GM19397 (cell line): ENCODE measurements around the gene GDPD3.
"Not testable (repeated sequence)": the region's sequence is repeated elsewhere in the genome, so short reads cannot be mapped to it uniquely, and the experiment has no call there.

Source experiments
- ATAC-seq: cut with Tn5 transposase; IDR thresholded peaks from one replicate; pipeline ENCODE4 v1.9.1; 2021; ENCODE audit warnings: mild to moderate bottlenecking, moderate library complexity; ENCODE audit not compliant: unreplicated experiment

The GDPD3 gene

GRCh38 chr16:30124985-30125379 is 11.6 kb upstream of the GDPD3 start:
- ATAC-seq: no peak

GRCh38 chr16:30122604-30123160 is 9.3 kb upstream of the GDPD3 start:
- ATAC-seq: no peak

- ATAC-seq: no peak
Measured at GRCh38 chr16:30121741-30122571, 8.6 kb upstream of the GDPD3 start.

- ATAC-seq: no peak
Measured at GRCh38 chr16:30120340-30121105, 7.2 kb upstream of the GDPD3 start.

- ATAC-seq: no peak
Measured at GRCh38 chr16:30119428-30119827, 6.1 kb upstream of the GDPD3 start.

GRCh38 chr16:30117768-30118167 is 4.4 kb upstream of the GDPD3 start:
- no peak for ATAC-seq

GRCh38 chr16:30116291-30117207 is 3.2 kb upstream of the GDPD3 start:
- ATAC-seq: no peak

GRCh38 chr16:30115238-30115637 is 1.9 kb upstream of the GDPD3 start:
- no peak for ATAC-seq

GRCh38 chr16:30114833-30115232 is 1.5 kb upstream of the GDPD3 start:
- not testable (repeated sequence) for ATAC-seq

- ATAC-seq: no peak
Measured at GRCh38 chr16:30114411-30114810, 1.1 kb upstream of the GDPD3 start.

- ATAC-seq: no peak
Measured at GRCh38 chr16:30113711-30114333, 485 bp upstream of the GDPD3 start.

GRCh38 chr16:30112197-30113030 is 923 bp downstream of the GDPD3 start:
- ATAC-seq: no peak

- no peak for ATAC-seq
Measured at GRCh38 chr16:30110661-30111060, 2.7 kb downstream of the GDPD3 start.

- ATAC-seq: no peak
Measured at GRCh38 chr16:30108059-30108850, 5.1 kb downstream of the GDPD3 start.

GRCh38 chr16:30104492-30104891 is 8.8 kb downstream of the GDPD3 start:
- ATAC-seq: no peak

- no peak for ATAC-seq
Measured at GRCh38 chr16:30104090-30104489, 9.2 kb downstream of the GDPD3 start.

- no peak for ATAC-seq
Measured at GRCh38 chr16:30096862-30097563, 16.3 kb downstream of the GDPD3 start.
